ENCODE data around the gene KDELR3.

DNA sequence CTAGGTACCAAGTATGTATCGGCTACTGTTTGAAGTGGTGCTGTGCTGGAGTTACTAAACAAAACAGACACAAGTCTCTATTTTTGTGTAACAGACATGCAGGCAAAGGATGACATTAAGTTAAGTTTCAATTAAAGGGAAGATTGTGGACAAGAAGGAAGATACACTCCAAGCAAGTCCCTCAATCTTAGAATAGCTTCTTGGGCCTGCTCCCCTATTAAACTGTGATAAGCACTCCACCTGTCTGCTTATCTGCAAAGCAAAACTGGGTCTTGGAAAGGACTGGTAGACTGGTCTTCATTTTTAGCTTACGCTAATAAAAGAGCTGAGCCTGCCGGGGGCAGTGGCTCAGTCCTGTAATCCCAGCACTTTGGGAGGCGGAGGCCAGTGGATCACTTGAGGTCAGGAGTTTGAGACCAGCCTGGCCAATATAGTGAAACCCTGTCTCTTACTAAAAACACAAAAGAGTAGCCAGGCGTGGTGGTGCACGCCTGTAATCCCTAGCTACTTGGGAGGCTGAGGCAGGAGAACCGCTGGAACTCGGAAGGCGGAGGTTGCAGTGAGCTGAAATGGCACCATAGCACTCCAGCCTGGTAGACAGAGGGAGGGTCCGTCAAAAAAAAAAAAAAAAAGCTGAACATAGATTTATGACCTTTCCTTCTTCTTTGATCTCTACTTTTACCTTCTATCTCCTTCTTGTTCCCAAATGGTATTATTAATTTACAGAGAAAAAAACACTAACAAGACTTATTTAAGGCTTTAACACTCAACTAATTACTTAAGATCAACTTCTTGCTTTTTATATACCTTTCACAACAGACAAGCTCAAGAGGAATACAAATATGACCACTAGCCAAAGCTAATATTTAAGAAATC, 34.1 kb downstream of the KDELR3 start:
- TF ChIP-seq, protein P1, sequence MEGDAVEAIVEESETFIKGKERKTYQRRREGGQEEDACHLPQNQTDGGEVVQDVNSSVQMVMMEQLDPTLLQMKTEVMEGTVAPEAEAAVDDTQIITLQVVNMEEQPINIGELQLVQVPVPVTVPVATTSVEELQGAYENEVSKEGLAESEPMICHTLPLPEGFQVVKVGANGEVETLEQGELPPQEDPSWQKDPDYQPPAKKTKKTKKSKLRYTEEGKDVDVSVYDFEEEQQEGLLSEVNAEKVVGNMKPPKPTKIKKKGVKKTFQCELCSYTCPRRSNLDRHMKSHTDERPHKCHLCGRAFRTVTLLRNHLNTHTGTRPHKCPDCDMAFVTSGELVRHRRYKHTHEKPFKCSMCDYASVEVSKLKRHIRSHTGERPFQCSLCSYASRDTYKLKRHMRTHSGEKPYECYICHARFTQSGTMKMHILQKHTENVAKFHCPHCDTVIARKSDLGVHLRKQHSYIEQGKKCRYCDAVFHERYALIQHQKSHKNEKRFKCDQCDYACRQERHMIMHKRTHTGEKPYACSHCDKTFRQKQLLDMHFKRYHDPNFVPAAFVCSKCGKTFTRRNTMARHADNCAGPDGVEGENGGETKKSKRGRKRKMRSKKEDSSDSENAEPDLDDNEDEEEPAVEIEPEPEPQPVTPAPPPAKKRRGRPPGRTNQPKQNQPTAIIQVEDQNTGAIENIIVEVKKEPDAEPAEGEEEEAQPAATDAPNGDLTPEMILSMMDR (IDR thresholded peaks at IDR 0.05; ENCODE audit: poor library complexity, severe bottlenecking), result no peak
- TF ChIP-seq, protein P2, sequence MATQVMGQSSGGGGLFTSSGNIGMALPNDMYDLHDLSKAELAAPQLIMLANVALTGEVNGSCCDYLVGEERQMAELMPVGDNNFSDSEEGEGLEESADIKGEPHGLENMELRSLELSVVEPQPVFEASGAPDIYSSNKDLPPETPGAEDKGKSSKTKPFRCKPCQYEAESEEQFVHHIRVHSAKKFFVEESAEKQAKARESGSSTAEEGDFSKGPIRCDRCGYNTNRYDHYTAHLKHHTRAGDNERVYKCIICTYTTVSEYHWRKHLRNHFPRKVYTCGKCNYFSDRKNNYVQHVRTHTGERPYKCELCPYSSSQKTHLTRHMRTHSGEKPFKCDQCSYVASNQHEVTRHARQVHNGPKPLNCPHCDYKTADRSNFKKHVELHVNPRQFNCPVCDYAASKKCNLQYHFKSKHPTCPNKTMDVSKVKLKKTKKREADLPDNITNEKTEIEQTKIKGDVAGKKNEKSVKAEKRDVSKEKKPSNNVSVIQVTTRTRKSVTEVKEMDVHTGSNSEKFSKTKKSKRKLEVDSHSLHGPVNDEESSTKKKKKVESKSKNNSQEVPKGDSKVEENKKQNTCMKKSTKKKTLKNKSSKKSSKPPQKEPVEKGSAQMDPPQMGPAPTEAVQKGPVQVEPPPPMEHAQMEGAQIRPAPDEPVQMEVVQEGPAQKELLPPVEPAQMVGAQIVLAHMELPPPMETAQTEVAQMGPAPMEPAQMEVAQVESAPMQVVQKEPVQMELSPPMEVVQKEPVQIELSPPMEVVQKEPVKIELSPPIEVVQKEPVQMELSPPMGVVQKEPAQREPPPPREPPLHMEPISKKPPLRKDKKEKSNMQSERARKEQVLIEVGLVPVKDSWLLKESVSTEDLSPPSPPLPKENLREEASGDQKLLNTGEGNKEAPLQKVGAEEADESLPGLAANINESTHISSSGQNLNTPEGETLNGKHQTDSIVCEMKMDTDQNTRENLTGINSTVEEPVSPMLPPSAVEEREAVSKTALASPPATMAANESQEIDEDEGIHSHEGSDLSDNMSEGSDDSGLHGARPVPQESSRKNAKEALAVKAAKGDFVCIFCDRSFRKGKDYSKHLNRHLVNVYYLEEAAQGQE (IDR thresholded peaks at IDR 0.05; ENCODE audit: borderline replicate concordance), result no peak
- no peak for TF ChIP-seq POLR2AphosphoS5 (IDR thresholded peaks at IDR 0.05)
- TF ChIP-seq EP300 (conservative IDR thresholded peaks at IDR 0.05; ENCODE audit: poor library complexity, severe bottlenecking), result no peak
- no peak for TF ChIP-seq EZH2 (IDR thresholded peaks at IDR 0.05; ENCODE audit: borderline replicate concordance, insufficient read depth, low read length, poor library complexity, severe bottlenecking)
- TF ChIP-seq TAF1 (IDR thresholded peaks at IDR 0.05; ENCODE audit: low read depth), result no peak
- TF ChIP-seq SMC3 (conservative IDR thresholded peaks at IDR 0.05; ENCODE audit: poor library complexity), result no peak
- TF ChIP-seq RAD21 (conservative IDR thresholded peaks at IDR 0.05), result no peak
- TF ChIP-seq MXI1 (conservative IDR thresholded peaks at IDR 0.05; ENCODE audit: poor library complexity, severe bottlenecking), result no peak
